ENCODE data around the gene TRAK2. TPM values are rescaled to one million over a fixed set of nuclear protein-coding genes. Genes with fewer than 3 reads are reported as not detected.
A peak's percentile ranks its signal among the peaks of the same experiment; 100 is the strongest.

Gene TRAK2
- total and polyA plus RNA-seq, 2 donors (not counting 3 experiments of a cell fraction or from before 2014, with no cell fraction given) = 9.7 to 35.7 TPM

DNA sequence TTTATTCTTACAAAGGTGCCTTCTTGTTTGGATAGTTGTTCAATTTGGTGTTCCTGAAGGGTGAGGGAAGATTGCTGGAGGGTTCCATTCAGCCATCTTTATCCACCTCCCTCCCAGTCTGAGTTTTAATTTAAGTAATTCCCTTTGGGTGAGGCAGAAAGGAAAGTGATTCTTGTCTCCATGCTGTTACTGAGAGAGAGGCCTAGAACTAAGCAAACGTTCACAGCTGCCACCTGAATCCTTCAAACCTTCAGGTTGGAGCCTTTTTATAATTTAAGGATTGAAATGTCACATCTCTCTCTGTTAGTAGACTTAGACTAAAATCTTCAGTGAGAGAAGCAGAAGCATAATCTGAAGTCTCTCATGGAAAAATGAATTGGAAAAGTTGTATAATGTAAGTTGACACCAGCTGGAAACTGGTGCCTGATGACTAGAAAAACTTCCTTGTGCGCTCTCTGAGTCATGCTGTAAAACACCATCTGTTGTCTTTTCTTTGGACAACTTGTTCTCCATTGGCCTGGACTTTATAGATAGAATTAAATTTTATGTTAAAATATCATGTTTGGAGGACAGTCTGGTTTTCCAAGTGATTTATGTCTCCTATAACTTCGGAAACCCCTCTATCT, 14.9 kb upstream of the TRAK2 start:
- POLR2A ChIA-PET = no interaction called here
- peak overlapping the region; percentile 6 for H2AFZ ChIP-seq (ENCODE audit: low read depth, low read length)

DNA sequence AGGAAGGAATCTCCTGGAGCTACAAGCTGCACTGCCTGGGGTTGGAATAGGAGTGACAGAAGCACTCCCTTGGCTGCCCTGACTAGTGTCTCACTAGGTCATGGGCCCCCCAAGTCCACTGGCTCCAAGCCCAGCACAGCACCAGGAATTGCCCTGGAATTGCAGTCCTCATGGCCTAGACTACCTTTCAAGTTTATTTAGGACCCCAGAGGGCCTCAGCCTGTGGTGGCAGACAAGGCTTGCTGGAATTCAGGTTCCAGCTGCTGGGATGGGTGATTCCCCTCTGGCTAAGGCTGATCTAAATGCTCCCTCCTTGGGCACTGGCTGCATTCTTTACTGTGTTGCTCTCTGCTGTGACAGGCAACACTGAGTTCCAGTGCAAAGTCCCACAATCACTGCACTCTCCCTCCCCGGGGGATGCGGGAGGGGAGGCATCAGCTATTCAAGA, 14.3 kb upstream of the TRAK2 start:
- DNase-seq (ENCODE audit: low read depth, low spot score) (no peak), FAIRE-seq (no peak)
- intact Hi-C loops (cut with micrococcal nuclease) (no loop called here), dilution Hi-C loops (cut with MboI; ENCODE audit: extremely low pct_ligation_motif_present, low sequenced_read_pairs) (no loop called here)
- Histone ChIP-seq H3K27ac (ENCODE audit: insufficient read depth, low read depth, low read length) (peak overlapping the region; percentile 10), H3K9me3 (replicated peaks; ENCODE audit: control insufficient read depth, insufficient read depth, low read length) (no peaks in the 10 kb centered on the region), H3K9ac (replicated peaks; ENCODE audit: extremely low read depth, insufficient read depth, low read length) (no peak overlapping the region), H3K4me2 (ENCODE audit: insufficient read depth, low read length) (no peak overlapping the region), H2AFZ (ENCODE audit: low read depth, low read length) (peak overlapping the region; percentile 6), H3K9me1 (replicated peaks; ENCODE audit: control insufficient read depth, extremely low read depth, insufficient read depth, low read length) (no peaks in the 10 kb centered on the region), H4K20me1 (replicated peaks; ENCODE audit: control insufficient read depth, extremely low read depth, insufficient read depth, low read length) (no peaks in the 10 kb centered on the region), H3K4me3 (replicated peaks in 1 of 3; ENCODE audit: insufficient read depth in 1 of 3, low read depth in 1 of 3, low read length in 3 of 3) (no peak overlapping the region), H3K36me3 (ENCODE audit: control insufficient read depth in 2 of 2, extremely low read depth in 1 of 2, insufficient read depth in 2 of 2, low read length in 2 of 2) (no peaks in the 10 kb centered on the region), H3K27me3 (ENCODE audit: control insufficient read depth in 2 of 2, insufficient read depth in 2 of 2, low read length in 2 of 2) (no peaks in the 10 kb centered on the region), H3K79me2 (ENCODE audit: control insufficient read depth, insufficient read depth, low read length) (no peaks in the 10 kb centered on the region), H3K4me1 (ENCODE audit: control insufficient read depth, extremely low read depth, insufficient read depth, low read length) (peaks cover 10% of the 10 kb centered on the region)
- CTCF ChIA-PET = interaction anchor here (1.0 to 3.3 kb wide), 4 partner anchors 14 to 233 kb away, joined by 3 to 21 read pairs (median 4); partner anchors contain the start of genes STRADB and TRAK2
- TF ChIP-seq EZH2 (IDR thresholded peaks at IDR 0.05; ENCODE audit: borderline replicate concordance, low read depth, low read length, severe bottlenecking) (no peak), GATA2 (IDR thresholded peaks at IDR 0.05; ENCODE audit: insufficient read depth, insufficient read length, low read depth, low read length) (no peak), MYC (IDR thresholded peaks at IDR 0.05; ENCODE audit: low read depth, low read length) (no peak), JUN (IDR thresholded peaks at IDR 0.05; ENCODE audit: borderline replicate concordance, insufficient read depth, insufficient read length, low read depth) (no peak), POLR2AphosphoS5 (IDR thresholded peaks at IDR 0.05; ENCODE audit: insufficient read depth, low read depth, low read length) (no peak), FOS (IDR thresholded peaks at IDR 0.05; ENCODE audit: borderline replicate concordance, insufficient read depth, low read length) (no peak)
- BruUV-seq (replicated peaks) = no TSS peak
- POLR2A ChIA-PET = no interaction called here

More for the DNA sequence above, 14.9 kb upstream of the TRAK2 start:
- dilution Hi-C loops (cut with MboI; ENCODE audit: extremely low pct_ligation_motif_present, low sequenced_read_pairs) = no loop called here
- Histone ChIP-seq H3K9me1 (replicated peaks; ENCODE audit: control insufficient read depth, extremely low read depth, insufficient read depth, low read length) (no peaks in the 10 kb centered on the region), H3K36me3 (ENCODE audit: control insufficient read depth in 2 of 2, extremely low read depth in 1 of 2, insufficient read depth in 2 of 2, low read length in 2 of 2) (no peaks in the 10 kb centered on the region), H3K79me2 (ENCODE audit: control insufficient read depth, insufficient read depth, low read length) (no peaks in the 10 kb centered on the region), H3K27ac (ENCODE audit: insufficient read depth, low read depth, low read length) (peak overlapping the region; percentile 10), H3K9ac (replicated peaks; ENCODE audit: extremely low read depth, insufficient read depth, low read length) (no peak overlapping the region), H3K9me3 (replicated peaks; ENCODE audit: control insufficient read depth, insufficient read depth, low read length) (no peaks in the 10 kb centered on the region), H4K20me1 (replicated peaks; ENCODE audit: control insufficient read depth, extremely low read depth, insufficient read depth, low read length) (no peaks in the 10 kb centered on the region), H3K4me1 (ENCODE audit: control insufficient read depth, extremely low read depth, insufficient read depth, low read length) (peaks cover 10% of the 10 kb centered on the region), H3K4me2 (ENCODE audit: insufficient read depth, low read length) (no peak overlapping the region), H3K4me3 (replicated peaks in 1 of 3; ENCODE audit: insufficient read depth in 1 of 3, low read depth in 1 of 3, low read length in 3 of 3) (no peak overlapping the region), H3K27me3 (ENCODE audit: control insufficient read depth in 2 of 2, insufficient read depth in 2 of 2, low read length in 2 of 2) (no peaks in the 10 kb centered on the region)
- DNase-seq (ENCODE audit: low read depth, low spot score) (peak; percentile 71), FAIRE-seq (peak; percentile 59)
- CTCF ChIA-PET = interaction anchor here (1.0 to 3.3 kb wide), 5 partner anchors 15 to 234 kb away, joined by 3 to 21 read pairs (median 3); partner anchors contain the start of genes STRADB and TRAK2
- no TSS peak for BruUV-seq (replicated peaks)
- TF ChIP-seq JUN (IDR thresholded peaks at IDR 0.05; ENCODE audit: borderline replicate concordance, insufficient read depth, insufficient read length, low read depth) (peak; percentile 12), GATA2 (IDR thresholded peaks at IDR 0.05; ENCODE audit: insufficient read depth, insufficient read length, low read depth, low read length) (no peak), FOS (IDR thresholded peaks at IDR 0.05; ENCODE audit: borderline replicate concordance, insufficient read depth, low read length) (peak; percentile 73)
- intact Hi-C loops (cut with micrococcal nuclease) = no loop called here

All from endothelial cell of umbilical vein (primary cell).